Measurements from ENCODE around the gene ITGA1.

The ITGA1 gene

DNA sequence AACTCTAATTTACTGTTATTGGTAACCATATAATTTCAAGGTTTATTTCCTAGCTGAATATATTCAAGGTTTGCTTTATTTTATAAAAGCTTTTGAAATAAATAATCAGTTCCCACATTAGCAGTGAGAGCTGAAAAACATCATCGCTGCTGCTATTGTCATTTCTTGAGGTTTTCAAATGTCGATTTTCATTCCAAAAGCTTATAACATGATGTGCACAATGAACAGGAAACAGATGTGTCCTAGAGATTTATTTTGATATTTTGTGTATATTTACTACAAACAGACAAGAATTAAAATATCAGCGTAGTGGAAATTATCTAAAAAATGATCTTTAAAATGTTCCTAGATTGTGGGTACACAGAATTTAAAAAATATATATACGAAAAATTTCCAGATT, 10.5 kb upstream of the ITGA1 start:
- Histone ChIP-seq H3K4me2 (ENCODE audit: low read depth, low read length) (no peak overlapping the region), H3F3A (ENCODE audit: insufficient read depth, low read length) (peaks cover under 1% of the 10 kb centered on the region; the same call in 1 of the 2 replicates), H3K79me2 (ENCODE audit: low read length) (no peaks in the 10 kb centered on the region), H3K4me3 (ENCODE audit: low read length) (no peak overlapping the region), H3K4me1 (ENCODE audit: low read length) (peaks cover 2% of the 10 kb centered on the region), H3K27me3 (replicated peaks; ENCODE audit: insufficient read depth, low read length) (no peaks in the 10 kb centered on the region), H2AFZ (ENCODE audit: low read length) (no peak overlapping the region), H3K9ac (ENCODE audit: low read length) (no peak overlapping the region), H3K36me3 (replicated peaks; ENCODE audit: insufficient read depth, low read length) (no peaks in the 10 kb centered on the region), H3K9me3 (replicated peaks; ENCODE audit: insufficient read depth, low read length) (no peaks in the 10 kb centered on the region), H3K9me2 (replicated peaks; ENCODE audit: insufficient read depth, low read length) (no peaks in the 10 kb centered on the region), H3K27ac (ENCODE audit: low read length) (no peak overlapping the region), H4K20me1 (ENCODE audit: insufficient read depth, low read length) (no peaks in the 10 kb centered on the region)
- DNase-seq: no peak
- TF ChIP-seq, protein P1, sequence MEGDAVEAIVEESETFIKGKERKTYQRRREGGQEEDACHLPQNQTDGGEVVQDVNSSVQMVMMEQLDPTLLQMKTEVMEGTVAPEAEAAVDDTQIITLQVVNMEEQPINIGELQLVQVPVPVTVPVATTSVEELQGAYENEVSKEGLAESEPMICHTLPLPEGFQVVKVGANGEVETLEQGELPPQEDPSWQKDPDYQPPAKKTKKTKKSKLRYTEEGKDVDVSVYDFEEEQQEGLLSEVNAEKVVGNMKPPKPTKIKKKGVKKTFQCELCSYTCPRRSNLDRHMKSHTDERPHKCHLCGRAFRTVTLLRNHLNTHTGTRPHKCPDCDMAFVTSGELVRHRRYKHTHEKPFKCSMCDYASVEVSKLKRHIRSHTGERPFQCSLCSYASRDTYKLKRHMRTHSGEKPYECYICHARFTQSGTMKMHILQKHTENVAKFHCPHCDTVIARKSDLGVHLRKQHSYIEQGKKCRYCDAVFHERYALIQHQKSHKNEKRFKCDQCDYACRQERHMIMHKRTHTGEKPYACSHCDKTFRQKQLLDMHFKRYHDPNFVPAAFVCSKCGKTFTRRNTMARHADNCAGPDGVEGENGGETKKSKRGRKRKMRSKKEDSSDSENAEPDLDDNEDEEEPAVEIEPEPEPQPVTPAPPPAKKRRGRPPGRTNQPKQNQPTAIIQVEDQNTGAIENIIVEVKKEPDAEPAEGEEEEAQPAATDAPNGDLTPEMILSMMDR (IDR thresholded peaks at IDR 0.05; ENCODE audit: low read length): no peak
- no peak for TF ChIP-seq EZH2 (optimal IDR thresholded peaks at IDR 0.05; ENCODE audit: low read depth, low read length)
- no peak for TF ChIP-seq EZH2phosphoT487 (IDR thresholded peaks at IDR 0.05; ENCODE audit: low read length)

- H3K4me3 ChIP-seq (ENCODE audit: low read length): no peak overlapping the region
- no peaks in the 10 kb centered on the region for H3F3A ChIP-seq (ENCODE audit: insufficient read depth, low read length)
- no peaks in the 10 kb centered on the region for H3K9me3 ChIP-seq (replicated peaks; ENCODE audit: insufficient read depth, low read length)
- H3K4me1 ChIP-seq (ENCODE audit: low read length): no peaks in the 10 kb centered on the region
- no peaks in the 10 kb centered on the region for H3K27me3 ChIP-seq (replicated peaks; ENCODE audit: insufficient read depth, low read length)
- H3K27ac ChIP-seq (ENCODE audit: low read length): no peak overlapping the region
- H3K9me2 ChIP-seq (replicated peaks; ENCODE audit: insufficient read depth, low read length): no peaks in the 10 kb centered on the region
- no peak overlapping the region for H3K9ac ChIP-seq (ENCODE audit: low read length)
- H3K36me3 ChIP-seq (replicated peaks; ENCODE audit: insufficient read depth, low read length): no peaks in the 10 kb centered on the region
- H2AFZ ChIP-seq (ENCODE audit: low read length): no peak overlapping the region
- no peak for DNase-seq
- no peaks in the 10 kb centered on the region for H4K20me1 ChIP-seq (ENCODE audit: insufficient read depth, low read length)
- TF ChIP-seq, protein P1 (IDR thresholded peaks at IDR 0.05; ENCODE audit: low read length): no peak
- TF ChIP-seq EZH2 (optimal IDR thresholded peaks at IDR 0.05; ENCODE audit: low read depth, low read length) (no peak), EZH2phosphoT487 (IDR thresholded peaks at IDR 0.05; ENCODE audit: low read length) (no peak)
- H3K4me2 ChIP-seq (ENCODE audit: low read depth, low read length): no peak overlapping the region
- H3K79me2 ChIP-seq (ENCODE audit: low read length): no peaks in the 10 kb centered on the region
These were observed 8.9 kb upstream of the ITGA1 start for GRCh38 chr5:52778781-52779180.

DNA sequence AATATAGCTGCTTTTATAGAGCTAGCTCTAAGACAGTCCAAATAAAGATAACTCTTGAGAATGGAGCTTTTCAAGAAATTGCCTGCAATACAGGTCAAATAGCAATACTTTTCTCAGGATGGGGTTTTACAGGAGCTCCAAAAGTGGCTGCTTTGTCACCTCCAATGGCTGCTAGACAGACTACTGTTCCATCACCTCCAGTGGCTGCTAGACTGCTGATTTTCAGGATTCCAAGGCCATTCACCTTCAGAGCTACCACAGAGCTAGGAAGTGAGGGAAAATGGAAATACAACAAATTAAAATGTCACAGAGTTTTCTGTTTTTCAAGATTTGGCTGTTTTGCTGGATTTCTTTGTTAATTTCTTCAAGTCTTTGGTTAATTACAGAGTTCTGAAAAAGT, 8.5 kb upstream of the ITGA1 start:
- H3K4me3 ChIP-seq (ENCODE audit: low read length): no peak overlapping the region
- no peaks in the 10 kb centered on the region for H3K9me2 ChIP-seq (replicated peaks; ENCODE audit: insufficient read depth, low read length)
- H3K4me2 ChIP-seq (ENCODE audit: low read depth, low read length): no peak overlapping the region
- no peak overlapping the region for H2AFZ ChIP-seq (ENCODE audit: low read length)
- H3K36me3 ChIP-seq (replicated peaks; ENCODE audit: insufficient read depth, low read length): no peaks in the 10 kb centered on the region
- no peaks in the 10 kb centered on the region for H3K9me3 ChIP-seq (replicated peaks; ENCODE audit: insufficient read depth, low read length)
- H3K4me1 ChIP-seq (ENCODE audit: low read length): no peaks in the 10 kb centered on the region
- TF ChIP-seq, protein P1 (IDR thresholded peaks at IDR 0.05; ENCODE audit: low read length): no peak
- TF ChIP-seq EZH2phosphoT487 (IDR thresholded peaks at IDR 0.05; ENCODE audit: low read length) (no peak), EZH2 (optimal IDR thresholded peaks at IDR 0.05; ENCODE audit: low read depth, low read length) (no peak)
- no peaks in the 10 kb centered on the region for H4K20me1 ChIP-seq (ENCODE audit: insufficient read depth, low read length)
- H3K79me2 ChIP-seq (ENCODE audit: low read length): no peaks in the 10 kb centered on the region
- no peak overlapping the region for H3K9ac ChIP-seq (ENCODE audit: low read length)
- no peaks in the 10 kb centered on the region for H3F3A ChIP-seq (ENCODE audit: insufficient read depth, low read length)
- H3K27ac ChIP-seq (ENCODE audit: low read length): no peak overlapping the region
- H3K27me3 ChIP-seq (replicated peaks; ENCODE audit: insufficient read depth, low read length): no peaks in the 10 kb centered on the region
- DNase-seq: no peak
